GM12874 (cell line): ENCODE measurements around the gene DNAJB1.

Experiments used
- CTCF ChIP-seq: IDR thresholded peaks from 2 replicates; pipeline ENCODE4 v1.5.1; 2011; ENCODE audit warnings: low read depth, mild to moderate bottlenecking, control low read depth, low read length, moderate library complexity; ENCODE audit not compliant: insufficient read depth

The DNAJB1 gene

GRCh38 chr19:14492756-14493337, 25.4 kb downstream of the DNAJB1 start:
- TF ChIP-seq CTCF: no peak

GRCh38 chr19:14487370-14488125, 30.6 kb downstream of the DNAJB1 start:
- TF ChIP-seq CTCF: no peak

GRCh38 chr19:14482172-14482941, 35.8 kb downstream of the DNAJB1 start:
- TF ChIP-seq CTCF: no peak

- no peak for TF ChIP-seq CTCF
Measured at GRCh38 chr19:14480700-14481079, 37.5 kb downstream of the DNAJB1 start.

GRCh38 chr19:14479975-14480699, 38.1 kb downstream of the DNAJB1 start:
- peak; percentile 98 for TF ChIP-seq CTCF

GRCh38 chr19:14479309-14479974, 38.8 kb downstream of the DNAJB1 start:
- no peak for TF ChIP-seq CTCF

GRCh38 chr19:14478113-14478545, 40.1 kb downstream of the DNAJB1 start:
- TF ChIP-seq CTCF: no peak
